Frontal cortex (tissue), 4 donors: ENCODE results near the gene PRAMEF4. TPM values are rescaled to one million over a fixed set of nuclear protein-coding genes. Genes with fewer than 3 reads are reported as not detected.
A peak's percentile ranks its signal among the peaks of the same experiment; 100 is the strongest.
"Not testable (repeated sequence)": the region's sequence is repeated elsewhere in the genome, so short reads cannot be mapped to it uniquely, and the experiment has no call there.

Experiments
- DNase-seq, 2 donors: peaks; one replicate each; pipeline ENCODE4 v3.0.0; 2012; ENCODE audit warnings: low spot score in 2 of 2
- FAIRE-seq: peaks from 2 replicates; lab custom pipeline; 2012; peaks lifted over from hg19 to GRCh38; lab: Jason Lieb, UNC
- small RNA-seq: library from RNA; depleted of rRNA; stranded (forward); fragments of <200 nt; gene quantifications from one replicate; pipeline ENCODE3, GENCODE V24; 2014
- total RNA-seq: library from RNA; depleted of rRNA; stranded (reverse); fragments of >200 nt; gene quantifications from one replicate; pipeline ENCODE4 v1.2.3, GENCODE V29; 2014
- donor health status: control.
- donor health status: control.
- donor health status: control.

The PRAMEF4 gene
- total RNA-seq: not detected

DNA sequence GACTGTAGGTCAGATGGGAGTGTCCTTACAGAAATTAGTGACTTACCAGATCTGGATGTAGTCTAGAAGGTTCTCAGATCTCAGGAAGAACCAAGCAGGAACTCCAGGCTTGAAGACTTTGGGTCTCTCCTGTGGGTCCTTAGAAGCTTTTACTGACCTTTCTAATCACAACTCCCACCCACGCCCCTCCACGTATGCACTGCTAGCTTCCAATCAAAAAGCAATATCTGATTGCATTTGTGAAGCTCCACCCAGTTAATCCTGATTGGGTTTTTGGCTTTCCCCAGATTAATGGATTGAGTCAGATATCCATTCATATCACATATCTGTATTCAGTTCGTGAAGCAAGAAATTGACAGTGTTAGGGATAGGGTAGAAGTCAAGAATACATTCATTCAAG lies at the start of gene PRAMEF4:
TSS of gene PRAMEF4 (minus strand) at position 101 of the 400 bp plus-strand sequence. CDS start 2,807 bp downstream, outside the sequence.
- FAIRE-seq: not testable (repeated sequence)

DNA sequence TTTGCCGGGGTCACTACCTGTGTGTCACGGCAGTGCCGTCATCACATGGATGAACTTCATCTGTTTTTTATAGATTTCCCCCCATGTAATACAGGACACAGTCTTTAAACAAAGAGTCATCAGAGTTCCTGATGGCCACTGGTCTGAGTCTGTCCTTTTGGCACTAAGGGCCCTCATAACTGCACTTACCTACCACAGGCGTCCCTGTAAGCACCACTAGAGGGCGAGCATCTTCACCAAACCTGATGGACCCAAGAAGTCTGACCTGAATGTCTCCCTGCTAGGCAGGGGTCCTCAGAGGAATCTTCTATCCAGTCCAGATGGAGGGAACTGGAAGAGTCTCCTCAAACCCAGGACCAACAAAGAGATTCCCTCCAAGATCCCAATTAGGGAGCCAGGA lies 38.4 kb upstream of the PRAMEF4 start:
- FAIRE-seq: not testable (repeated sequence)

More for the DNA sequence above, at the start of gene PRAMEF4:
- not testable (repeated sequence) for DNase-seq

DNA sequence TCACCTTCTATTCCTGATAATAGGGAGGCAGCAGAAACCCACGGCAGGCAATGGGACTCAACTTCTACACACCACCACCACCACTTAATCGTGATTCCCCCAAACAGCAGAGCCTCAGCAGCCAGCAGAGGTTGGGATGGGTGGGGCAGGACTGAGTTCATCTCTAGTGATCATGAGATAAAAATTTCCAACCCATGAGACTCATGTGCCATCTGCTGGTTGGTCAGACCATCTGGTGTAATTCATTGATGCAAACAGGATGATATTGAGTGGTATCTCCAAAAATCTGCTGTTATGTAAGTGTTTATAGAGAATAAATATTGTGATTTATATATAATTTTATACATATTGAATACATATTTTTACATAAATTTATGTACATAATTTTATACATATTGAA lies 35.7 kb upstream of the PRAMEF4 start:
- FAIRE-seq: peak; percentile 92
- not testable (repeated sequence) for DNase-seq

More for the DNA sequence above, 38.4 kb upstream of the PRAMEF4 start:
- not testable (repeated sequence) for DNase-seq

DNA sequence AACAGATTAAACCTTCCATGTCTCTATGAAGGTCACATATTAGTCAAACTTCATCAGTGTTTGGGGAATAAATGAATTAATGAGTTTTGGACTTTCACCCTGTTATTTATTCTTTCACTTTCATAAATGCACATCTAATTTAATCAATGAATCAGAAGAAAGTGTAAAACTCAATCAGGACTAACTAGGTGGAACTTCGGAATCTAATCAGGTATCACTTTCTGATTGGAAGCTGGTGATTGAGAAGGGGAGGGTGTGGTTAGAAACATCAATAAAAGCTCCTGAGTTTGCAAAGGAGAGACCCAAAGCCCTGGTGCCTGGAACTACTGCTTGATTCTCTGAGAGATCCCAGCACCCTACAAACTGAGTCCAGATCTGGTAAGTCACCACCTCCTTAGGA lies 30.3 kb upstream of the PRAMEF4 start, which contains the start of gene PRAMEF7:
TSS of gene PRAMEF7 (plus strand) at position 301 of the 400 bp plus-strand sequence. CDS start 1,083 bp downstream, outside the sequence.
- FAIRE-seq, DNase-seq: not testable (repeated sequence)

DNA sequence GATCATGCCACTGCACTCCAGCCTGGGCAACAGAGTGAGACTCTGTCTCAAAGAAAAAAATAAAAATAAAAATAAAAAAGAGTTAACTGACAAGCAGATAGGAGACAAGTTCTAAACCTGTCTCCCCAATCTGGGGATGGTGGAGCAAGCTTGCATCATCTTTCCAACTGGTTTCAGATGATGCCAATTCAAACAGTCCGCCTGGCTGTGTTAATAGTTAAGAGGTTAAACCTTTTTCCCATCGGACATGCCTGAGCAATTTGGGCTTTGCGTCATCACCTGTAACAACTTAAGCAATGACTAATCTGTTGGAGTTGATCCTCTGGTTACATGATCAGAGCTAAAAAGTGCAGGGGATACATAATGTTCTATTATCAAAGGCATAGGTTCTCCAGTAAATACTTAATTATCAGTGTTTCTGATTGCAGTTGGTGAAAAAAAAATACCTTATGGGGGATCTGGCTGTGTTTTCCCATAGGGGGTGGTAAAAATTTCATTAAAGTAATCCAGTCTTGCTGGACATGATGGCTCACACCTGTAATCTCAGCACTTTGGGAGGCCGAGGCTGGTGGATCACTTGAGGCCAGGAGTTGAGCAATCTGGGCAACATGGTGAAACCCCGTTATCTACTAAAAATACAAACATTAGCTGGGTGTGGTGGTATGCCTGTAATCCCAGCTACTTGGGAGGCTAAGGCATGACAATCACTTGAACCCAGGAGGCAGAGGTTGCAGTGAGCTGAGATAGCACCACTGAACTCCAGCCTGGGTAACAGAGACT lies 18.0 kb upstream of the PRAMEF4 start:
- not testable (repeated sequence) for DNase-seq, FAIRE-seq

DNA sequence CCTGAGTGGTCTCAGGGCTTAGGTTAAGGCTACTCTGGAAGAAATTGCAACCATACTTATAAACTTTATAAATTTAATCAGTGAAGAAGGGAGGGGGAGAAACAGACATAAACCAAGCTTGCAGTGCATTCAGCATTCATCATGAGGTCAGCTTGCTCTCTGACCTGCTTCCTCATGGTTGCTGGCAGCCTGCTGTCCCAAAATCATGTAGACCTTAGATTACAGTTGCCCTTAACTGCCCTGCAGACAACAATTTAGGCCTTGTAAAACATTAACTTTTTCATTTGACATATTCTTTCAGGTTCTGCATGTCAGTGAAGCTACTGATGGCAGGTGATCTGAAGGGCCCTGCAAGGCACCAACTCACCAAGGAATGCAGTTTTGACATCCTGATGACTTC lies 13.2 kb upstream of the PRAMEF4 start:
- DNase-seq, FAIRE-seq: not testable (repeated sequence)

DNA sequence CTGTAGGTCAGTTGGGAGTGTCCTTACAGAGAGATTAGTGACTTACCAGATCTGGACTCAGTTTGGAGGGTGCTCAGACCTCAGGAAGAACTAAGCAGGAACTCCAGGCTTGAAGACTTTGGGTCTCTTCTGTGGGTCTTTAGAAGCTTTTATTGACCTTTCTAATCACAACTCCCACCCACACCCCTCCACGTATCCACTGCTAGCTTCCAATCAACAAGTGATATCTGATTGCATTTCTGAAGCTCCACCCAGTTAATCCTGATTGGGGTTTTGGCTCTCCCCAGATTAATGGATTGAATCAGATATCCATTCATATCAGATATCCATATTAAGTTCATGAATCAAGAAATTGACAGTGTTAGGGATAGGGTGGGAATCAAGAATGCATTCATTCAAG lies 12.2 kb upstream of the PRAMEF4 start, which contains the start of gene PRAMEF10:
TSS of gene PRAMEF10 (minus strand) at position 101 of the 400 bp plus-strand sequence. CDS start 2,423 bp downstream, outside the sequence.
- FAIRE-seq, DNase-seq: not testable (repeated sequence)

DNA sequence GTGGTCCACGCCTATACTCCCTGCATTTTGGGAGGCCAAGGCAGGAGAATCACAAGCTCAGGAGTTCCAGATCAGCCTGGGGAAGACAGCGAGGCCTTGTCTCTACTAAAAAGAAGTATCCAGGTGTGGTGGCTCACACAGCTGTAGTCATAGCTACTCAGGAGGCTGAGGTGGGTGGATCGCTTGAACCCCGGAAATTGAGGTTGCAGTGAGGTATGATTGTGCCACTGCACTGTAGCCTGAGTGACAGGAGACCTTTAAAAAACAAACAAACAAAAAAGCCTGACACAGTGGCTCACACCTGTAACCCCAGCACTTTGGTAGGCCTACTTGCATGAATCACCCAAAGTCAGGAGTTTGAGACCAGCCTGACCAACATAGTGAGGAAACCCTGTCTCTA lies 7.5 kb downstream of the PRAMEF4 start:
- not testable (repeated sequence) for DNase-seq, FAIRE-seq

DNA sequence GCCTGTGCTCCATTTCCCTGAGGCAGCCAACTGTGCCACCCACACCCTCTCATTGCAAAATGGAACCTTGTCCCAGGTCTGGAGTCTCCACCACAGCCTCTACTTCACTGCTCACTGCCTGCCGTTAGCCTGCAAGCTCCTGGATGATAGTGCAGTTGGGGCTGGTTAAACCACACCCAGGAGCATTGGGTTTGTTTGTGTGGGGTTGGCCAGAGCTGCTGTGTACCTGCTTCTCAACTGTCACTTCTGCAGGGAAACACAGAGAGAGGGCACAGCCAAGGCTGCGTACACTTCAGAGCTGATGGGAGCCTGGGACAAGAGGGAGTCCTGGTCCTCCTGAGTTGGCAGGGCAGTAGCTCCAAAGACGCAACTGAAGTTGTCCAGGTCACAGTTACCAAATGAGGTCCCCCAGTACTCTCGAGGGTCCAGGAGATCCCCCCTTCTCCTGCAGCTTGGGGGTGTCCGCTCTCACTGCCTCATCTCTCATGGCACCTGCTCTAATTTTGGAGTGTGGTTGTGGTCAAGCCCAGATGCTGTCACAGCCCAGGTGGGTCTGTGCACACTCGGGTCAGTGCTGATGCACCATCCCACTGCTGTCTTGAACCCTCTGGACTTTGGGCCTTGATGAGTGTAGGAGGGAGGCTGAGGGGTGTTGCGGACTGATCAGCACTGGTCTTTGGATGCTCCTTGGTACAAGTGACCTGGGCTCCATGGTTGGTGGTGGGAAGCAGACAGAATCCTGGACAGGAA lies 22.7 kb downstream of the PRAMEF4 start:
- not testable (repeated sequence) for FAIRE-seq, DNase-seq

DNA sequence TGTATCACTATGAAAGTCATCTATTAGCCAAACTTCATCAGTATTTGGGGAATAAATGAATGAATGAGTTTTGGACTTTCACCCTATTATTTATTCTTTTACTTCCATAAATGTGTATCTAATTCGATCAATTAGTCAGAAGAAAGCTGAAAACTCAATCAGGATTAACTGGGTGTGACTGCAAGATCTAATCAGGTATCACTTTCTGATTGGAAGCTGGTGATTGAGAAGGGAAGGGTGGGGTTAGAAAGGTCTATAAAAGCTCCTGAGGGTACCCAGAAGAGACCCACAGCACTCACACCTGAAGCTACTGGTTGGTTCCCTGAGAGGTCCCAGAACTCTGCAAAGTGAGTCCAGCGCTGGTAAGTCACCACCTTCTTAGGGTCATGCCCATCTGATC lies 29.2 kb downstream of the PRAMEF4 start, which contains the start of gene PRAMEF2:
TSS of gene PRAMEF2 (plus strand) at position 301 of the 400 bp plus-strand sequence. CDS start 1,924 bp downstream, outside the sequence.
- not testable (repeated sequence) for FAIRE-seq, DNase-seq

DNA sequence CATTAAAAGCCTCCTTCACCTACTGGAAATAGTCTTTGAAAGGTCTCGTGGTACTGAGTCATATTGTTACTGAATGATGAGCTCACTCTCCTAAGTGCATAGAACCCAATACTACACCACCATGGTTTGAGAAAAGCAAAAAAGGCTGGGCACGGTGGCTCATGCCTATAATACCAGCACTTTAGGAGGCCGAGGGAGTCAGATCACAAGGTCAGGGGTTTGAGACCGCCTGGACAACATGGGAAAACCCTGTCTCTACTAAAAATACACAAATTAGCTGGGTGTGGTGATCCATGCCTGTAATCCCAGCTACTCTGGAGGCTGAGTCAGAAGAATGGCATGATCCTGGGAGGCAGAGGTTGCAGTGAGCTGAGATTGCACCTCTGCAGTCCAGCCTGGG lies 34.2 kb downstream of the PRAMEF4 start:
- DNase-seq: no peak
- FAIRE-seq: no peak

DNA sequence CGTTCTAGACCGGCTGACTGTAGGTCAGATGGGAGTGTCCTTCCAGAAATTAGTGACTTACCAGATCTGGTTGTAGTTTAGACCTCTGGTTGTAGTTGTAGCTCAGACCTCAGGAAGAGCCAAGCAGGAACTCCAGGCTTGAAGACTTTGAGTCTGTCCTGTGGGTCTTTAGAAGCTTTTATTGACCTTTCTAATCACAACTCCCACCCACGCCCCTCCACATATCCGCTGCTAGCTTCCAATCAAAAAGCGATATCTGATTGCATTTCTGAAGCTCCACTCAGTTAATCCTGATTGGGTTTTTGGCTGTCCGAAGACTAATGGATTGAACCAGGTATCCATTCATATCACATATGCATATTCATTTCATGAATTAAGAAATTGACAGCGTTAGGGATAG lies 37.4 kb downstream of the PRAMEF4 start, which contains the start of gene HNRNPCL1:
TSS of gene HNRNPCL1 (minus strand) at position 101 of the 400 bp plus-strand sequence. CDS start 431 bp downstream, outside the sequence.
- FAIRE-seq, DNase-seq: not testable (repeated sequence)

DNA sequence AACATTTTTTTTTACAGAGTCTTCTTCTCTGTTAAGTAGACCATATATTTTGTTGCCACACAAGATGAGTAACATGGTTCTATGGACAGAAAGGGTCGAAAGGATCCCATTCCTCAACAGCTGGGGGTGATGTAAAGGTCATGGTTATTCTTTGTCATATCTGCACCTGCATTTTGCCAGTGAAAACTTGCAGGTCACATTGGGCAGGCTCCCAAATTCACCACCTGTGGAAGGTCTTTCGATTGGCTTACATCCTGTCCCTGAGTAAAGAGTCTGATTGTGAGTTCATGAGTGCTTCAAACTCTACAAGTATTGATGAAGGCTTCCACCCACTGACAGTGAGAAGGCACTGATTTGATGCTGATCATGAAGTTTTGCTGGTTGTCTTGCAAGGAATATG lies 52.8 kb downstream of the PRAMEF4 start:
- not testable (repeated sequence) for FAIRE-seq, DNase-seq

DNA sequence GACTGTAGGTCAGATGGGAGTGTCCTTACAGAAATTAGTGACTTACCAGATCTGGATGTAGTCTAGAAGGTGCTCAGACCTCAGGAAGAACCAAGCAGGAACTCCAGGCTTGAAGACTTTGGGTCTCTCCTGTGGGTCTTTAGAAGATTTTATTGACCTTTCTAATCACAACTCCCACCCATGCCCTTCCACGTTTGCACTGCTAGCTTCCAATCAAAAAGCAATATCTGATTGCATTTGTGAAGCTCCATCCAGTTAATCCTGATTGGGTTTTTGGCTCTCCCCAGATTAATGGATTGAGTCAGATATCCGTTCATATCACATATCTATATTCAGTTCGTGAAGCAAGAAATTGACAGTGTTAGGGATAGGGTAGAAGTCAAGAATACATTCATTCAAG lies 54.7 kb downstream of the PRAMEF4 start, which contains the start of gene PRAMEF11:
TSS of gene PRAMEF11 (minus strand) at position 101 of the 400 bp plus-strand sequence. CDS start 2,621 bp downstream, outside the sequence.
- FAIRE-seq, DNase-seq: not testable (repeated sequence)

Small RNAs within 50 kb of the gene (small RNA-seq; reads per million reads assigned to genes)
- gene RNU6-1072P: not detected

Other genes with a start within 250 kb of the PRAMEF4 start
- not detected for gene AADACL4, start 242.1 kb downstream of the PRAMEF4 start, total RNA-seq
- gene AADACL3, start 170.1 kb downstream of the PRAMEF4 start, total RNA-seq: not detected
- under 0.01 TPM for gene CFAP107, start 140.0 kb downstream of the PRAMEF4 start, total RNA-seq
- gene PRAMEF12, start 112.5 kb downstream of the PRAMEF4 start, total RNA-seq: not detected
- gene PRAMEF1, start 94.8 kb downstream of the PRAMEF4 start, total RNA-seq: not detected
- not detected for gene PRAMEF11, start 54.8 kb downstream of the PRAMEF4 start, total RNA-seq
- not detected for gene HNRNPCL1, start 37.5 kb downstream of the PRAMEF4 start, total RNA-seq
- gene PRAMEF2, start 29.1 kb downstream of the PRAMEF4 start, total RNA-seq: not detected
- gene PRAMEF10, start 12.1 kb upstream of the PRAMEF4 start, total RNA-seq: not detected
- not detected for gene PRAMEF7, start 30.4 kb upstream of the PRAMEF4 start, total RNA-seq
- not detected for gene PRAMEF6, start 61.4 kb upstream of the PRAMEF4 start, total RNA-seq
- gene PRAMEF27, start 170.4 kb upstream of the PRAMEF4 start, total RNA-seq: not detected
- gene HNRNPCL3, start 174.6 kb upstream of the PRAMEF4 start, total RNA-seq: not detected
- gene PRAMEF25, start 184.6 kb upstream of the PRAMEF4 start, total RNA-seq: not detected
- not detected for gene HNRNPCL2, start 230.7 kb upstream of the PRAMEF4 start, total RNA-seq